ENCODE results near the gene RER1.

RER1 gene

GRCh38 chr1:2409745-2410144 is 18.1 kb downstream of the RER1 start:
- DNase-seq: no peak

DNA sequence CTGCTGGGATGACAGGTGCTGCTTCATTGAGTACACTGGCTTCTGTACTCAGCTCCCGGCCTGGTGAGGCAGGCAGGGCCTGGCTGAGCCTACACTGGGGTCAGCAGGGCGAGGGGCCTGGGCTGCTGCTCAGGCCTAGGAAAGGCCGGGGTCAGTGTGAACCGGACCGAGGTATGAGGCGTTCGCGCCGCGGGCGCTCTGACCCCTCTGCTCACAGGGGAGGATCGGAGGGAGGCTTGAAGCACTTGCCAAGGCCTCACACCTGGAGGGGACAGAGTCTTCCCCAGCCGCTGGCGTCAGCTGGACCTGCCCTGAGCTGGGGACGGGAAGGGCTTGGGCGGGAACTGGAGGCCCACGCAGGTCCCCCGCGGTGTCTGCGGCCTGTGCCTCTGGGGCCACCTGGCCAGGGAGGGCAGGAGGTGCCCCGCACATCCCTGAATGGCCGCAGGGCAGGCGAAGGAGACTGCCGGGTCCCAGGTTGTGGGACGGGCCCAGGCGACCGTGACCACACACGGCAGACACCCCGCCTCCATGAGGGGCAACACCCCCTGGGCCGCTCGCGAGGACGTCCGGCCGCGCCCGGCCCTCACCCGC is 20.3 kb downstream of the RER1 start:
- DNase-seq: no peak

DNA sequence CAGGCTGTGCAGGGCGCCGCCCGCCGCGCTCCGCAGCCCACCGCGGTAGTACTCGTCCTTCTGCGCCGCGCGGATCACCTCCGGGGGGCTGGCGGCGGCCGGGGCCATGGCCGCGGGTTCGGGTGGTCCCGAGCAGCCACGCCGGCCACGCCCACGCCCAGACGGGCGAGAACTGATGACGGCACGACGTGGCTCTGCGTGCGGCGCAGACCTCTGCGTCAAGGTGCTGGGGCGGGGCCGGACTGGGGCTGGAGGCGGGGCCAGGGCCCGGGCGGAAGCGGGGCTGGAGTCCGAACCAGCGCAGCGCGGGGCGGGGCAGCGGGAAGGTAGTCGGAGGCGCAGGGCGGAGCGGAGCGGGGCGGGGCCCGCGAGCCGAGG is 20.7 kb downstream of the RER1 start, which contains the start of gene PEX10:
Gene PEX10, minus strand, starts transcription at position 170 of the 378 bp plus-strand sequence. Its CDS starts 62 bp downstream, at position 108.
- peak; percentile 95 for DNase-seq

DNA sequence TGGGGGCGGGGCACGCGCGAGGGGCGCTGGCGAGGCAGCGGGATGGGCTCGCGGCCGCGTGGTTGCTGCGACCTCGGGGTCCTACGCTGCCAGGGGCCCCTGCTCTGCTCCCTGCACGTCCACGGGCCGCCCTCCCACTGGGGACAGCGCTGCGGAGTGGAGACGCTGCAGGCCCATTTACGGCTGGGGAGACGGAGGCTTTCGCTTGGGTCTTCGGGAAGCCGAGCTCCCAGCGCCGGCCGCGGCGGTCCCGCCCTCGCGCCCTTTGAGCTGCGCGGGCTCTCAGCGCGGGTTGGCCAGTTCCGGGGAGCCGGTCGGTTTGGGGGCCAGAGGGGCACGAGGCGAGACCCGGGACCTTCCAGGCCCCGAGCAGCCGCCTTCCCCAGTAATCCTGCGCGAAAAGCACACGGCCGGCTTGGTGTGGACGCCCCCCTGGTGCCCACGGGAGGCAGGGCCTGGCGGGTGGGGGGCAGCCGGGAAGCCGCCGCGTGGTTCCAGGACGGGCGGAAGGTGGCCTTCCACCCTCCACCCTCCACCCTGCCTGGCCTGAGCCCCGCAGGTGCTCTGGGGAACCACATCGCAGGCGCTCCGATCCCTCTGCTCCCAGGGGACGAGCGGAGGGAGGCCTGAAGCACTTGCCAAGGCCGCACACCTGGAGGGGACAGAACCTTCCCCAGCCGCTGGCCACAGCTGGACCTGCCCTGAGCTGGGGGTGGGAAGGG is 21.3 kb downstream of the RER1 start:
- no peak for DNase-seq

DNA sequence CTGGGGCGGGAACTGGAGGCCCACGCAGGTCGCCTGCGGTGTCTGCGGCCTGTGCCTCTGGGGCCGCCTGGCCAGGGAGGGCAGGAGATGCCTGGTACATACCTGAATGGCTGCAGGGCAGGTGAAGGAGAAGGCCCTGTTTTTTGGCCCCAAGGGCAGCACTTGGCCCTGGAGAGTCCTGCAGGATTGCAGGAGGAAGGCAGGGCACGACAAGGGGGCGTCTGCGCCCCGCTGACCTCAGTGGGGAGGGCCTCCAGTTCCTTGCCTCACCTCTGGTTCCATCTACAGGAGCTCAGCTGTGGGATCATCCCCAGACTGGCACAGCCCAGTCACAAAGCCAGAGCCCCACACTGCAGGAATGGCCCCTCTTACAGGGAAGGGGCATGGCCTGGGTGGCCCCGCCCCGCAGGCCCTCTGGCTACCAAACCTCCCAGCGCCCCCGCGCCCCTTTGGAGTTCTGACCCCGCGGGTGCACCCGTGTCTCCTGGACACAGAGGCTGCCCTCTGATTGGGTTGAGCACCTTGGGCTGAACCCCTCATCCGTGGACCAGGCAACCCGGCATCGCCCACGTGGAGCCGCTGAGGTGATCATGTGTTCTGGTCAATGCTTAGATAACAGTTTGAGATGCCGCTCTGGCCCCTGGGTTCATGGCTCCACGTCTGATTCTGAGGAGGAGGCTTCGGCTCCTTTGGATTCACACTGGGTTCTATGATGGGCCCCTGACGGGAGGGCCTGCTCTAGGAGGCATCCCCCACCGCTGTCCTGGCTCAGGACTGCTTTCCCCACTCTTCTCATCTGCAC is 22.1 kb downstream of the RER1 start:
- DNase-seq: no peak

DNA sequence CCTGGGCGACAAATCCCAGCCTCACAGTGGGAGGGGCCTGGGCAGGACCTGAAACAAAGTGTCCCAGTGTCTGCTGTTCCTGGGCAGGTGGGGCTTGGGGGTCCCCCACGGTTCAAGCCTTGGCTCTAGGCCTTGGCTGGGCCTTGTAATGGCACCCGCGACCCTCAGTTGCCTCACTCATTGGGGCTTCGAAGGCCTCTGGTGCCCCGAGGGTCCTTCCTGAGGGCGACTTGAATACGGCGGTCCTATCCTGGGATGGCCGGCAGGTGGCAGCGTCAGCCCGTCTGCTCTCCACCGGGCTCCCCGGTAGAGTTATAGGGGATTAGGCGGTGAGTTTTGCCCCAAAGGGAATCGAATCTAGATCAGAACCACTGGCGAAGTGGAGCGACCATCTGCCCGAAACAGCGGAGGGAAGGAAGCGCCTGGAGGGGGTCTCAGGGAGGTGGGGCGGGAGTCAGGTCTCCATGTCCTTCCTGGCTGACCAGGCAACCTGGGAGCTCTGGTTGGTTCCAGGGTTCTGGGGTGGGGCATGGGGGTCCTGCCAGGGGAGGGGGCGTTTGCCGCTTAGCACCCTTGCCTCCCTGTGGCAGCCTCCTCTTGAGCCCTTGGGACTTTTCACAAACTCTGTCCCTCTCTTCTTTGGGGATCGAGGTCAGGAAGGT is 22.8 kb downstream of the RER1 start:
- peak; percentile 44 for DNase-seq

- DNase-seq: no peak
Observed at GRCh38 chr1:2415337-2415736, 23.7 kb downstream of the RER1 start.

DNA sequence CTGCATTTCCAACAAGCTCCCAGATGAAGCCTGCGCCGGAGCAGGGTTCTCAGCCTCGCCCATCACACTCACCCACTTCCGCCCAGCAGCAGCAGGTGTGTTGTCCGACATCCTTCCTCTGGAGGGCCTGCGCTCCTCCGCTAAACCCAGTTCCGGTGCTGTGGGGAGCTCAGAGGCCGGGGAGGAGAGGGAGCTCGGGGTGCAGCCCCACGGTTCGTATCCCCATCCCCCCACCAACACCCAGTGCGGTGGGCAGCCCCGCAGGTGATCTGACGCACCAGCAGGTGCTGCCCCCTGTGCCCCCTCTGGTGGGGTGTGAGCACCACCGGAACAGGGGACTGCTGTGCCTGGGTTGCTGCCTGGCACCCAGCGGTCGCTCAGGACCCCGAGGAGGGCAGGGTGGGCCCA is 24.2 kb downstream of the RER1 start:
- no peak for DNase-seq

GRCh38 chr1:2416403-2416802 is 24.8 kb downstream of the RER1 start:
- DNase-seq: no peak

- no peak for DNase-seq
Observed at GRCh38 chr1:2417083-2417832, 25.6 kb downstream of the RER1 start.

- no peak for DNase-seq
Observed at GRCh38 chr1:2417833-2418225, 26.2 kb downstream of the RER1 start.

- DNase-seq: no peak
Observed at GRCh38 chr1:2418791-2419320, 27.2 kb downstream of the RER1 start.

DNA sequence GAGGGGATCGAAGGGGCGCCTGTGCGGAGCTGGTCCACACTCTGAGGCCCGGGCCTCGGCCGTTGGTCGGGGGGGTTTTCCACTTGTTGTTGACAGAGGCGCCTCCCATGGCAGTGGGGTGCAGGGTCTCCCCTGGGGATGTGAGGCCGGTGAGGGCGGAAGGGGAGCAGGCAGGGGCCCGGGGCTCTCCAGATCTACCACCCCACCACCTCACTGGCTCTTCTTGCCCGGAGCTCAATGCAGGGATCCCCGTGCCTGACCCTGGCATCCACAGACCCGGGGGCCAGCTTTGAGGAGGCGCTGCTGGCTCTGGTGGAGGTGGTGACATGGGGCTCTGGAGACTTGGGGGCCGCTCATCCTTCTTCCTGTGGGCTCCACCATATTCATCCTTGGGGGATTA is 27.8 kb downstream of the RER1 start:
- no peak for DNase-seq

DNA sequence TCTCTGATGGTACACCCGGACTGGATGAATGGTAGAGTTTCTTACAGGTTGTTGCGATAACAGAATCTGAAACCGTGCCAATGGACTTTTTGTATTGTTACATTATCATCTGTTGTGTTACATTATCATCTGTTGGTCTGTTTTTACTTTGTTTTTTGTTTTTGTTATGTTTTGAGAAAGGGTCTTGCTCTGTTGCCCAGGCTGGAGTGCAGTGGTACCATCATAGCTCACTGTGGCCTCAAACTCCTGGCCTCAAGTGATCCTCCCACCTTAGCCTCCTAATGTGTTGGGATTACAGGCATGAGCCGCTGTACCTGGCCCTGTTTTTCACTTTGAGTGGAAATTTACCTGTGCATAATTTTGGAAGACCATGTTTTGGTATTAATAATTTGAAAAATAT is 30.9 kb downstream of the RER1 start:
- DNase-seq: no peak

GRCh38 chr1:2425892-2426291 is 34.3 kb downstream of the RER1 start:
- DNase-seq: no peak

GRCh38 chr1:2426540-2426939 is 34.9 kb downstream of the RER1 start:
- DNase-seq: no peak

- DNase-seq: no peak
Observed at GRCh38 chr1:2427051-2427450, 35.4 kb downstream of the RER1 start.

DNA sequence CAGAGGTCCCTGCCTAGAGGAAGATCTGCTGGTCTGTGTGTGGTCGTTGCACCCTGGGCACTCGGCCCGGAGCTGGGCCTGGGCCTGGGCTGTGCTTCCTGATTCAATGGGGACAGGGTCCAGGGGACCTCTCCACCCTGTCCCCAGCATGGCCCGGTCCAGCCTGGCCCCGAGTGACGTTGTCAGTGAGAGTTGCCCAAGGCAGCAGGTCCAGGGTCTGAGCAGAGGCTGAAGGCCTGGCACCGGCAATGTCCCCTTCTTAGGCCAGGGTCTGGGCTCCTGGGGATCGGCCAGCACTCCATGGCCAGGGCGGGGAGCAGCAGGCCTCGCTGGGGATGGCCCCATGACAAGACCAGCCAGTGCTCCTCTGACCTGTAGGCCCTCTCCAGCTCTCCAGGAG is 36.3 kb downstream of the RER1 start:
- DNase-seq: no peak

DNA sequence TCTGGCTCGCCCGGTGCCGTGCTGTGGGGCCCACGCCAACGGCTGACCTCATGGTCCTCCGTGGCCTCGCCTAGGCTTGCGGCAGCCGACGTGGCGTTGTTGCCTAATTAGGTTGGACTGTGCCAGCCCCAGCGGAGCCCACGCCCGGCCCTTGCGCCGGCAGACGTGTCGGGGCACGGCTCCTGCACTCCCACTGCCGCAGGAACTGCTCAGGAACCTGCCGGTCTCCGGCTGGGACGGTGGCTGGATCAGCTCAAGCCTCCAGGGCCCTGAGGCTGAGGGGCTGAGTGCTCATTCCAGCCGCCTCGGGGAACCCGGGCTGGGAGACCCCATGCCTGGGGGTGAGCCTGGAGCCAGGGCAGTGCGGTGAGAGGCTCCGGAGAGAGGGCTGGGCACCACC is 36.8 kb downstream of the RER1 start:
- DNase-seq: no peak

GRCh38 chr1:2429780-2430591 is 38.3 kb downstream of the RER1 start:
- no peak for DNase-seq

- no peak for DNase-seq
Observed at GRCh38 chr1:2430592-2430973, 38.9 kb downstream of the RER1 start.

- no peak for DNase-seq
Observed at GRCh38 chr1:2431103-2431502, 39.5 kb downstream of the RER1 start.

Data from KG1 (cell line).